Osteoblast (primary cell): ENCODE measurements around the gene DCX. TPM values are rescaled to one million over a fixed set of nuclear protein-coding genes. Genes with fewer than 3 reads are reported as not detected.

Experiments used
- DNase-seq: peaks from one replicate; pipeline ENCODE4 v3.0.0; 2011; ENCODE audit warnings: low spot score, mixed read lengths; ENCODE audit not compliant: insufficient read length; ENCODE audit errors: missing footprints
- H2AFZ ChIP-seq: 2 replicates; pipeline ENCODE4 v1.6.0; 2011; ENCODE audit warnings: mild to moderate bottlenecking, low read length
- H3K27ac ChIP-seq: 2 replicates; pipeline ENCODE4 v1.5.1; 2011; ENCODE audit warnings: mild to moderate bottlenecking, low read depth, low read length, moderate library complexity
- H3K27me3 ChIP-seq: 2 replicates; pipeline ENCODE4 v1.6.0; 2012; ENCODE audit warnings: mild to moderate bottlenecking, control low read depth, inconsistent platforms, low read length, moderate library complexity; ENCODE audit not compliant: insufficient read depth
- H3K36me3 ChIP-seq: 2 replicates; pipeline ENCODE4 v1.5.1; 2011; ENCODE audit warnings: mild to moderate bottlenecking, low read length, control low read depth, moderate library complexity; ENCODE audit not compliant: insufficient read depth
- H3K4me1 ChIP-seq: 2 replicates; pipeline ENCODE4 v1.5.1; 2011; ENCODE audit warnings: mild to moderate bottlenecking, low read length, control low read depth, moderate library complexity; ENCODE audit not compliant: insufficient read depth
- H3K4me2 ChIP-seq: 2 replicates; pipeline ENCODE4 v1.6.0; 2011; ENCODE audit warnings: mild to moderate bottlenecking, low read length; ENCODE audit not compliant: insufficient read depth
- H3K4me3 ChIP-seq: fragments of 200-600 bp; sonication (generic); 3 replicates; pipeline ENCODE4 v1.5.1; 2012; ENCODE audit warnings: mild to moderate bottlenecking, low read length, inconsistent platforms; ENCODE audit not compliant: insufficient read depth
- H3K79me2 ChIP-seq: 2 replicates; pipeline ENCODE4 v1.6.0; 2012; ENCODE audit warnings: mild to moderate bottlenecking, low read length, control low read depth, inconsistent platforms; ENCODE audit not compliant: insufficient read depth
- H3K9me3 ChIP-seq: 2 replicates; pipeline ENCODE4 v1.5.1; 2011; ENCODE audit warnings: low read depth, low read length, control low read depth
- H4K20me1 ChIP-seq: 2 replicates; pipeline ENCODE4 v1.6.0; 2012; ENCODE audit warnings: mild to moderate bottlenecking, low read length, control low read depth; ENCODE audit not compliant: insufficient read depth
- total RNA-seq: library from RNA; depleted of rRNA; stranded (reverse); fragments of >200 nt; gene quantifications from 2 replicates; pipeline ENCODE4 v1.2.3, GENCODE V29; 2012
- TF ChIP-seq, protein P1 (sequence below): IDR thresholded peaks from 2 replicates; pipeline ENCODE4 v1.5.1; 2011; ENCODE audit warnings: mild to moderate bottlenecking, low read depth, low read length, moderate library complexity; ENCODE audit errors: extremely low read depth

Gene DCX
- total RNA-seq, 1 donor, result not detected

DNA sequence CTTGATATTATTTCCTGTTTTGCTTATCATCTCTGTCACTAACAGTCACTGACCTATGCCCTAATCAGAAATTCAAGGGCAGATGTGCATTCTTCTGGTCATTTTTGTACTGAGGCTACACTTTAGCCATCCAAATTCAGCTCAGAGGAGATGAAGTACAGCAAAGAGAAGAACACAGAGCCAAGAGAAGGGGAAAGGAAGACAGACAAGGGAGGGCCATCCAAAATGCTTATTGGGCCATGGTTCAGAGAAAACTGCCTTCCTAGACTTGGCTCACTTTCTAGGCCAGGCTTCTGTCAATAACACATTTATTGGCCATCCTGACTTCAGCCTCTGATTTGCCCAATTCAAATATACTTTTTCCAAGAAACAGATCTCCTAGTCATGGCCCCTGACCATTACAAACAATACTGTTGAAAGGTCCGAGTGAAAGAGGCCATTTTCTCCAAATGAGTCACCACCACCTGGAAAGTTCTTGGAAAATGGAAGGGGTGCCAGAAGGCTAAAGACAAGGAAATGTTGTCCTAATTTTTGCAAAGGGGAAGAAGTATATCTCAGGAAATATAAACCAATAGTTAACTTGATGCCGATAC, 56.4 kb downstream of the DCX start:
- H2AFZ ChIP-seq, result no peak overlapping the region
- TF ChIP-seq, protein P1, sequence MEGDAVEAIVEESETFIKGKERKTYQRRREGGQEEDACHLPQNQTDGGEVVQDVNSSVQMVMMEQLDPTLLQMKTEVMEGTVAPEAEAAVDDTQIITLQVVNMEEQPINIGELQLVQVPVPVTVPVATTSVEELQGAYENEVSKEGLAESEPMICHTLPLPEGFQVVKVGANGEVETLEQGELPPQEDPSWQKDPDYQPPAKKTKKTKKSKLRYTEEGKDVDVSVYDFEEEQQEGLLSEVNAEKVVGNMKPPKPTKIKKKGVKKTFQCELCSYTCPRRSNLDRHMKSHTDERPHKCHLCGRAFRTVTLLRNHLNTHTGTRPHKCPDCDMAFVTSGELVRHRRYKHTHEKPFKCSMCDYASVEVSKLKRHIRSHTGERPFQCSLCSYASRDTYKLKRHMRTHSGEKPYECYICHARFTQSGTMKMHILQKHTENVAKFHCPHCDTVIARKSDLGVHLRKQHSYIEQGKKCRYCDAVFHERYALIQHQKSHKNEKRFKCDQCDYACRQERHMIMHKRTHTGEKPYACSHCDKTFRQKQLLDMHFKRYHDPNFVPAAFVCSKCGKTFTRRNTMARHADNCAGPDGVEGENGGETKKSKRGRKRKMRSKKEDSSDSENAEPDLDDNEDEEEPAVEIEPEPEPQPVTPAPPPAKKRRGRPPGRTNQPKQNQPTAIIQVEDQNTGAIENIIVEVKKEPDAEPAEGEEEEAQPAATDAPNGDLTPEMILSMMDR, result no peak
- no peaks in the 10 kb centered on the region for H4K20me1 ChIP-seq
- no peaks in the 10 kb centered on the region for H3K36me3 ChIP-seq
- no peak for DNase-seq
- no peaks in the 10 kb centered on the region for H3K27me3 ChIP-seq
- H3K27ac ChIP-seq, result no peak overlapping the region
- no peaks in the 10 kb centered on the region for H3K79me2 ChIP-seq
- H3K4me1 ChIP-seq, result no peaks in the 10 kb centered on the region
- no peak overlapping the region for H3K4me2 ChIP-seq
- no peak overlapping the region for H3K4me3 ChIP-seq
- H3K9me3 ChIP-seq, result no peaks in the 10 kb centered on the region

DNA sequence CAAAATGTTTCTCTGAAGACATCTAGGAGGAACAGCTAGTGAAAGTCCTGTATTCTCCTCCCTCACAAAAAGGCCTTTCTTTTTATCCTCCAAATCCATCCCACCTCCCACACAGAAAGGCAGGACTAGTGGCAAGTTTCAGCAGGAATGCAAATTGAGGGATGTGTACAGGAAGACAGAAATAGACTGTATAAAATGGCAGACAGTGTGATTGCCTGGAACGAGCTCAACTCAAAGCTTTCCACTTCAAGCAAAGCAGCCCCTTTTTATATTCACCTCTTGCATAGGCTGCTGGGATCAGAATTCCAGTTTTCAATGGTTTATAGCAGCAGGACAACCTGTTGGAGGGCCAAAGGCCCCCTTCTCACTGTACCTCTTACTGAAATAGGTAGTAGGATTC, 57.5 kb downstream of the DCX start:
- Histone ChIP-seq H2AFZ (no peak overlapping the region), H3K36me3 (no peaks in the 10 kb centered on the region), H4K20me1 (no peaks in the 10 kb centered on the region), H3K27me3 (no peaks in the 10 kb centered on the region), H3K79me2 (no peaks in the 10 kb centered on the region), H3K27ac (no peak overlapping the region), H3K9me3 (no peaks in the 10 kb centered on the region), H3K4me3 (no peak overlapping the region), H3K4me1 (no peaks in the 10 kb centered on the region), H3K4me2 (no peak overlapping the region)
- DNase-seq, result no peak
- TF ChIP-seq, protein P1, result no peak

DNA sequence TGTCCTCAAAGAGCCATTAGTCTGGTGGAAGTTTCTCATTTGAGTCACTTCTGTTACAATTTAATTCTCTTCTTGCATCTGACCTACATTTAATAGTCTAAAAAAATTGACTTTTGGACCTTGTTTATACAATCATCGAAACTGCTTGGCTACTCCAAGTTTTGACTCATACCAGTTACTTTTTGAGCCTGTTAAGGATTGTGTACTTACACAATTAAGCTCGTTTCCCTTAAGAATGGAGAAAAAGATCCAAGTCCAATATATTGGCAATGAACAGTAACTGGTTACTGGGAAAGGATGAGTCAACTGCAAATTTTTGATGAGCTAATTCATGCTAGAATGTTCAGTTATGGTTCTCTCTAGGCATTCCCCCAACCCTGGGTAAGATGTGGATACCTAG, 58.2 kb downstream of the DCX start:
- H3K9me3 ChIP-seq, result no peaks in the 10 kb centered on the region
- no peaks in the 10 kb centered on the region for H3K36me3 ChIP-seq
- no peak overlapping the region for H3K4me2 ChIP-seq
- no peaks in the 10 kb centered on the region for H3K79me2 ChIP-seq
- H3K27ac ChIP-seq, result no peak overlapping the region
- TF ChIP-seq, protein P1, result no peak
- H4K20me1 ChIP-seq, result no peaks in the 10 kb centered on the region
- no peak for DNase-seq
- no peak overlapping the region for H2AFZ ChIP-seq
- H3K4me3 ChIP-seq, result no peak overlapping the region
- no peaks in the 10 kb centered on the region for H3K4me1 ChIP-seq
- no peaks in the 10 kb centered on the region for H3K27me3 ChIP-seq

DNA sequence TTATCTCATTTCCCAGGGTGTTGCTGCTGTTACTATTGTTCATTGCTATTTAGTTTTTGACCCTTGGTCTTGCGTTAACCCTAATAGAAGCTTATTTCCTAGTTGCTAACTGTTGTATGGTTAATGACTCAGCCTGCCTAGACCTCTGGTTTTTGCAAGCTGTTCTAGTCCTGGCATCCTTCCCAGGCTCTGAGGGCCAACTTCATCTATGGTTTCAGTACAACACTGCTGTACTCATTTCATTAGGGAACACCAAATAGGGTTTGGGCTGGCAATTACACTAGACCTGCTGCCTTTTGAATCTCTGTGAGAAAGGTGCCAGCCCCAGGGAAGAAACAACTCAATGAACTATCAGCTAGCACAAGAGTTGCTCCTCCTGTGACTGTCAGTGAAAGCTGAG, 59.6 kb downstream of the DCX start:
- Histone ChIP-seq H3K79me2 (no peaks in the 10 kb centered on the region), H3K4me3 (no peak overlapping the region), H3K9me3 (no peaks in the 10 kb centered on the region), H3K4me1 (no peaks in the 10 kb centered on the region), H4K20me1 (no peaks in the 10 kb centered on the region), H3K27ac (no peak overlapping the region), H3K27me3 (no peaks in the 10 kb centered on the region), H3K36me3 (no peaks in the 10 kb centered on the region), H2AFZ (no peak overlapping the region), H3K4me2 (no peak overlapping the region)
- no peak for DNase-seq
- TF ChIP-seq, protein P1, result no peak
